ENCODE results near the gene ABTB2.

GRCh38 chr11:34204396-34205279, 153.2 kb downstream of the ABTB2 start:
- TF ChIP-seq POLR2A (IDR thresholded peaks at IDR 0.05; ENCODE audit: low read length) (no peak), GATA1 (IDR thresholded peaks at IDR 0.05; ENCODE audit: low read depth, low read length) (no peak)
